ENCODE results near the gene BLVRA. TPM values are rescaled to one million over a fixed set of nuclear protein-coding genes. Genes with fewer than 3 reads are reported as not detected.
"Not testable (repeated sequence)": the region's sequence is repeated elsewhere in the genome, so short reads cannot be mapped to it uniquely, and the experiment has no call there.

BLVRA gene, protein sequence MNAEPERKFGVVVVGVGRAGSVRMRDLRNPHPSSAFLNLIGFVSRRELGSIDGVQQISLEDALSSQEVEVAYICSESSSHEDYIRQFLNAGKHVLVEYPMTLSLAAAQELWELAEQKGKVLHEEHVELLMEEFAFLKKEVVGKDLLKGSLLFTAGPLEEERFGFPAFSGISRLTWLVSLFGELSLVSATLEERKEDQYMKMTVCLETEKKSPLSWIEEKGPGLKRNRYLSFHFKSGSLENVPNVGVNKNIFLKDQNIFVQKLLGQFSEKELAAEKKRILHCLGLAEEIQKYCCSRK
- total RNA-seq (ENCODE audit: unreplicated experiment), result 18.2 TPM
- long read RNA-seq, transcript BLVRA-201 (8 exons, 1,071 nt), result major isoform, 20 of 25 reads
- long read RNA-seq, partial matches to known transcripts, result 2 of 25 reads
- long read RNA-seq, other reads (novel, unspliced or antisense), result 2 of 25 reads

DNA sequence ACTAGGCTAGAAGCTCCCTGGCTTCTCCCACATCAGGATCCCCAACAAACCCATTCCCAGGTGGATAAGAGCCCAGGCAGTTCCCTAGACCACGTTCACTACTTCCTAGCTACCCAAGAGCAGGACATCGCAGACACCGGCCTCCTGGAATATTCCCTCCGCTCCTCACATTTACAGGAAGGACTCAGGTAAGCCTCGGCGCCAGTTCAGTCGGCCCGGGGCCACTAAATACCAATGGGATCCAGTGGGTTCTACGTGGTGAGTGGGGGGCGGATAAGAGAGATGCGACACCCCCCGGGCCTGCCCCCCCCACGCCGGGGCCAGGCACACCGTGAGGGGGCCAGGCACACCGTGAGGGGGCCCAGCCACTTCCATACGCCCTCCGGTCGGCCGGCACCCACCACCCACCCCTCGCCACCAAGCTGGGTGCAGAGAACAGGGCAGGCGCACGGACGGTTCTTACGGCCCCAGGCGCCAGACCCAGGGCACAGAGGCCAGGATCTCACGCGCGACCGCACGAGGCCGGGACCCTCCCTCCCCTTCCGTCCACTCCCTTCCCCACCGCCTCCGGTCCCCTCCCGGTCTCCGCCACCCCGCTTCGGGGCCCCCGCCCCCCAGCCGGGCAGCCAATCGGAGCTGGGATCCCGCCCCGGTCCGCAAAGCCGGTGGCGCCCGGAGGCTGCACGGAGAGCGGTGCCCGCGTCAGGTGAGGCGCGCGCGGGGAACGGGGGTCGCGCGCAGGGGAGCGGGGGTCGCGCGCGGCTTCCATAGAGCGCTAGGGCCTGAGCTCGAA is at the start of gene BLVRA:
Gene BLVRA, plus strand, starts transcription at position 652 of the 793 bp plus-strand sequence. CDS start 12,479 bp downstream, outside the sequence.
- peak within 1 kb of the TSS; percentile 38 for H3K27ac Mint-ChIP-seq (ENCODE audit: unreplicated experiment)
- no peaks in the 10 kb centered on the region for H3K9me3 Mint-ChIP-seq (ENCODE audit: unreplicated experiment)
- no peaks in the 10 kb centered on the region for H3K36me3 Mint-ChIP-seq (ENCODE audit: low read depth, unreplicated experiment)
- H3K4me1 Mint-ChIP-seq (ENCODE audit: unreplicated experiment), result peaks cover 13% of the 10 kb centered on the region
- DNase-seq (ENCODE audit: low spot score), result peak; percentile 55
- TF ChIP-seq, protein P1, sequence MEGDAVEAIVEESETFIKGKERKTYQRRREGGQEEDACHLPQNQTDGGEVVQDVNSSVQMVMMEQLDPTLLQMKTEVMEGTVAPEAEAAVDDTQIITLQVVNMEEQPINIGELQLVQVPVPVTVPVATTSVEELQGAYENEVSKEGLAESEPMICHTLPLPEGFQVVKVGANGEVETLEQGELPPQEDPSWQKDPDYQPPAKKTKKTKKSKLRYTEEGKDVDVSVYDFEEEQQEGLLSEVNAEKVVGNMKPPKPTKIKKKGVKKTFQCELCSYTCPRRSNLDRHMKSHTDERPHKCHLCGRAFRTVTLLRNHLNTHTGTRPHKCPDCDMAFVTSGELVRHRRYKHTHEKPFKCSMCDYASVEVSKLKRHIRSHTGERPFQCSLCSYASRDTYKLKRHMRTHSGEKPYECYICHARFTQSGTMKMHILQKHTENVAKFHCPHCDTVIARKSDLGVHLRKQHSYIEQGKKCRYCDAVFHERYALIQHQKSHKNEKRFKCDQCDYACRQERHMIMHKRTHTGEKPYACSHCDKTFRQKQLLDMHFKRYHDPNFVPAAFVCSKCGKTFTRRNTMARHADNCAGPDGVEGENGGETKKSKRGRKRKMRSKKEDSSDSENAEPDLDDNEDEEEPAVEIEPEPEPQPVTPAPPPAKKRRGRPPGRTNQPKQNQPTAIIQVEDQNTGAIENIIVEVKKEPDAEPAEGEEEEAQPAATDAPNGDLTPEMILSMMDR (IDR thresholded peaks at IDR 0.05; ENCODE audit: unreplicated experiment), result no peak
- H3K4me3 Mint-ChIP-seq (ENCODE audit: unreplicated experiment), result peak within 1 kb of the TSS; percentile 87
- H3K27me3 Mint-ChIP-seq (ENCODE audit: unreplicated experiment), result peaks cover 14% of the 10 kb centered on the region

DNA sequence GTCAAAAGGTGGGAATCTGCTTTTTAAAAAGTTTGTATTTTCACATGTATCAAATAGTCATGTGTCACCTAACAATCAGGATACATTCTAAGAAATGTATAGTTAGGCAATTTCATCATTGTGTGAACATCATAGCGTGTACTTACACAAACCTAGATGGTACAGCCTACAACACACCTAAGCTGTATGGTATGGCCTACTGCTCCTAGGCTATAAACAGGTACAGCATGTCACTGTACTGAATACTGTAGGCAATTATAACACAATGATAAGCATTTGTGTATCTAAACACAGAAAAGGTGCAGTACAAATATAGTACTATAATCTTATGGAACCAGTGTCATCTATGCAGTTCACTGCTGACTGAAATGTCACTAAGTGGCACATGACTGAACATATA is 47.0 kb upstream of the BLVRA start:
- no peaks in the 10 kb centered on the region for H3K4me1 Mint-ChIP-seq (ENCODE audit: unreplicated experiment)
- H3K9me3 Mint-ChIP-seq (ENCODE audit: unreplicated experiment), result peaks cover 5% of the 10 kb centered on the region
- no peaks in the 10 kb centered on the region for H3K27me3 Mint-ChIP-seq (ENCODE audit: unreplicated experiment)
- no peak for DNase-seq (ENCODE audit: low spot score)
- peaks cover 11% of the 10 kb centered on the region for H3K36me3 Mint-ChIP-seq (ENCODE audit: low read depth, unreplicated experiment)
- H3K4me3 Mint-ChIP-seq (ENCODE audit: unreplicated experiment), result no peak overlapping the region
- TF ChIP-seq, protein P1 (IDR thresholded peaks at IDR 0.05; ENCODE audit: unreplicated experiment), result no peak
- H3K27ac Mint-ChIP-seq (ENCODE audit: unreplicated experiment), result no peak overlapping the region

DNA sequence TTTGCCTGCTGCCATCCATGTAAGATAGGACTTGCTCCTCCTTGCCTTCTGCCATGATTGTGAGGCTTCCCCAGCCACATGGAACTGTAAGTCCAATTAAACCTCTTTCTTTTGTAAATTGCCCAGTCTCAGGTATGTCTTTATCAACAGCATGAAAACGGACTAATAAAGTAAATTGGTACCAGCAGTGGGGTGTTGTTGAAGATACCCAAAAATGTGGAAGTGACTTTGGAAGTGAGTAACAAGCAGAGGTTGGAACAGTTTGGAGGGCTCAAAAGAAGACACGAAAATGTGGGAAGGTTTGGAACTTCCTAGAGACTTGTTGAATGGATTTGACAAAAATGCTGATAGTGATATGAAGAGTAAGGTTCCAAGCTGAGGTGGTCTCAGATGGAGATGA is 42.5 kb upstream of the BLVRA start:
- not testable (repeated sequence) for H3K4me1 Mint-ChIP-seq (ENCODE audit: unreplicated experiment); DNase-seq (ENCODE audit: low spot score); H3K9me3 Mint-ChIP-seq (ENCODE audit: unreplicated experiment); H3K27ac Mint-ChIP-seq (ENCODE audit: unreplicated experiment); H3K27me3 Mint-ChIP-seq (ENCODE audit: unreplicated experiment)
- H3K4me3 Mint-ChIP-seq (ENCODE audit: unreplicated experiment), result peak overlapping the region; percentile 24
- H3K36me3 Mint-ChIP-seq (ENCODE audit: low read depth, unreplicated experiment), result peaks cover 14% of the 10 kb centered on the region

DNA sequence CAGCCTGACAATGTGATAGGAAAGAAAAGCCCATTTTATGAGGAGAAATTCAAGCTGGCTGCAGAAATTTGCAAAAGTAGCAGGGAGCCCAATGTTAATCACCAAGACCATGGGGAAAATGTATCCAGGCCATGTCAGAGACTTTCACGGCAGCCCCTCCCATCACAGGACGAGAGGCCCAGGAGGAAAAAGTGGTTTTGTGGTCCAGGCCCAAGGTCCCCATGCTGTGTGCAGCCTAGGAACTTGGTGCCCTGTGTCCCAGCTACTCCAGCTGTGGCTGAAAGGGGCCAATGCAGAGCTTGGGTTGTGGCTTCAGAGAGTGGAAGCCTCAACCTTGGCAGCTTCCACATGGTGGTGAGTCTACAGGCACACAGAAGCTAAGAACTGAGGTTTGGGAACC is 41.9 kb upstream of the BLVRA start:
- Mint-ChIP-seq H3K4me1 (ENCODE audit: unreplicated experiment) (no peaks in the 10 kb centered on the region), H3K27me3 (ENCODE audit: unreplicated experiment) (no peaks in the 10 kb centered on the region), H3K9me3 (ENCODE audit: unreplicated experiment) (peaks cover 5% of the 10 kb centered on the region), H3K27ac (ENCODE audit: unreplicated experiment) (no peak overlapping the region), H3K4me3 (ENCODE audit: unreplicated experiment) (no peak overlapping the region), H3K36me3 (ENCODE audit: low read depth, unreplicated experiment) (peaks cover 14% of the 10 kb centered on the region)
- no peak for DNase-seq (ENCODE audit: low spot score)
- TF ChIP-seq, protein P1 (IDR thresholded peaks at IDR 0.05; ENCODE audit: unreplicated experiment), result no peak

DNA sequence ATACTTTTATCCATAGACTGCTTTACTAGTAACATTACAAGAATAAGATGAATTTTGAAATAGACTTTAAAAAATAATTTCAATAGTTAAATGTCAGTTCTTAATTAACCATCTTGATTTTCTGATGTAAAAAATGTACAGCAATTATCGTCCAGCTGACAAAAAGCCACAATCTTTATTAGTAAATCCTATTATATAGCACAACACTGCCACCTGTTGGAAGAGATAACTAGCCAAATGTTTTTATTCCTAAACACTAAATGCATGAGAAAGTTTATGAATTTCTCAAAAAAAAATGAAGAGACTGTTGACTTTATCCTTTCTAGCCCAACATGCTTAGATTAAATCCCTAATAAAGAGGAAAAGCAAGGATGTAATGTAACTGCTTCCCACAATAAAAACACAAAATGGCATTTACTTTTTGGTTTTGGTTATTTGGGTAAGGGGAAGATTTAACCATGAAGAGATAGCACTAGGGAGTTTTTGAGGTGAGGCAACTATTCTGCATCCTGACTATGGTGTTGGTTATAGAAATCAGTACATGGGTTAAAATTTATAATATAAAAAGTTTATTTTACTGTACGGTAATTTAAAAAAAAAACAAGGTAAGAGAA is 37.2 kb upstream of the BLVRA start:
- no peak overlapping the region for H3K4me3 Mint-ChIP-seq (ENCODE audit: unreplicated experiment)
- TF ChIP-seq, protein P1 (IDR thresholded peaks at IDR 0.05; ENCODE audit: unreplicated experiment), result peak; percentile 86

More for the DNA sequence above, 37.2 kb upstream of the BLVRA start:
- H3K27me3 Mint-ChIP-seq (ENCODE audit: unreplicated experiment), result no peaks in the 10 kb centered on the region
- H3K4me1 Mint-ChIP-seq (ENCODE audit: unreplicated experiment), result no peaks in the 10 kb centered on the region
- DNase-seq (ENCODE audit: low spot score), result no peak
- H3K36me3 Mint-ChIP-seq (ENCODE audit: low read depth, unreplicated experiment), result peaks cover 8% of the 10 kb centered on the region
- H3K9me3 Mint-ChIP-seq (ENCODE audit: unreplicated experiment), result no peaks in the 10 kb centered on the region
- H3K27ac Mint-ChIP-seq (ENCODE audit: unreplicated experiment), result no peak overlapping the region

All from endothelial cell (in vitro differentiated cells).